MM.1S (cell line): ENCODE results near the gene EFNA5.

Experiments
- DNase-seq: peaks from one replicate; pipeline ENCODE4 v3.0.0-alpha.2; 2015
- H2AFZ ChIP-seq: fragments of 300-600 bp; sonication (generic); 2 replicates; pipeline ENCODE4 v1.6.0; 2016; ENCODE audit warnings: antibody characterized with exemption, low read length
- H3F3A ChIP-seq: fragments of 300-600 bp; sonication (generic); 2 replicates; pipeline ENCODE4 v1.6.1; 2016; ENCODE audit warnings: mild to moderate bottlenecking, antibody characterized with exemption, low read length, moderate library complexity, mixed read lengths; ENCODE audit not compliant: insufficient read depth
- H3K27ac ChIP-seq: fragments of 300-600 bp; sonication (generic); 2 replicates; pipeline ENCODE4 v1.5.1; 2016; ENCODE audit warnings: mild to moderate bottlenecking, low read length
- H3K27me3 ChIP-seq: fragments of 300-600 bp; sonication (generic); replicated peaks from 2 replicates; pipeline ENCODE4 v1.6.0; 2016; ENCODE audit warnings: low read length; ENCODE audit not compliant: insufficient read depth
- H3K36me3 ChIP-seq: fragments of 300-600 bp; sonication (generic); replicated peaks from 2 replicates; pipeline ENCODE4 v1.6.1; 2016; ENCODE audit warnings: mild to moderate bottlenecking, low read length, mixed read lengths; ENCODE audit not compliant: insufficient read depth
- H3K4me1 ChIP-seq: fragments of 300-600 bp; sonication (generic); 2 replicates; pipeline ENCODE4 v1.6.1; 2016; ENCODE audit warnings: low read length, mixed read lengths
- H3K4me2 ChIP-seq: fragments of 300-600 bp; sonication (generic); 2 replicates; pipeline ENCODE4 v1.6.0; 2016; ENCODE audit warnings: low read depth, low read length
- H3K4me3 ChIP-seq: fragments of 300-600 bp; sonication (generic); 2 replicates; pipeline ENCODE4 v1.5.1; 2016; ENCODE audit warnings: low read length, mixed read lengths
- H3K79me2 ChIP-seq: fragments of 300-600 bp; sonication (generic); 2 replicates; pipeline ENCODE4 v1.6.1; 2016; ENCODE audit warnings: mixed run types, low read length, mixed read lengths
- H3K9ac ChIP-seq: fragments of 300-600 bp; sonication (generic); 2 replicates; pipeline ENCODE4 v1.6.1; 2016; ENCODE audit warnings: low read length, mixed read lengths
- H3K9me2 ChIP-seq: fragments of 300-600 bp; sonication (generic); replicated peaks from 2 replicates; pipeline ENCODE4 v1.6.1; 2016; ENCODE audit warnings: mild to moderate bottlenecking, low read length, mixed read lengths; ENCODE audit not compliant: insufficient read depth
- H3K9me3 ChIP-seq: fragments of 300-600 bp; sonication (generic); replicated peaks from 2 replicates; pipeline ENCODE4 v1.6.1; 2016; ENCODE audit warnings: mild to moderate bottlenecking, low read length, mixed read lengths; ENCODE audit not compliant: insufficient read depth
- H4K20me1 ChIP-seq: fragments of 300-600 bp; sonication (generic); 2 replicates; pipeline ENCODE4 v1.6.1; 2016; ENCODE audit warnings: mild to moderate bottlenecking, low read length, moderate library complexity, mixed read lengths; ENCODE audit not compliant: insufficient read depth
- CTCF ChIP-seq: fragments of 300-600 bp; sonication (generic); IDR thresholded peaks from 2 replicates; pipeline ENCODE4 v1.5.1; 2016; ENCODE audit warnings: antibody characterized with exemption, low read length, mixed read lengths
- EZH2 ChIP-seq: fragments of 300-600 bp; sonication (generic); optimal IDR thresholded peaks from 2 replicates; pipeline ENCODE3; 2017; ENCODE audit warnings: low read depth, mild to moderate bottlenecking, antibody characterized with exemption, low read length, mixed read lengths
- EZH2phosphoT487 ChIP-seq: fragments of 300-600 bp; sonication (generic); IDR thresholded peaks from 2 replicates; pipeline ENCODE4 v1.6.1; 2018; ENCODE audit warnings: antibody characterized with exemption, low read length

The EFNA5 gene

GRCh38 chr5:107700481-107700880 lies 29.7 kb upstream of the EFNA5 start:
- H3F3A ChIP-seq: no peaks in the 10 kb centered on the region
- no peak overlapping the region for H2AFZ ChIP-seq
- no peaks in the 10 kb centered on the region for H3K9me3 ChIP-seq
- H3K36me3 ChIP-seq: no peaks in the 10 kb centered on the region
- H3K27ac ChIP-seq: no peak overlapping the region
- H3K79me2 ChIP-seq: no peaks in the 10 kb centered on the region
- H4K20me1 ChIP-seq: no peaks in the 10 kb centered on the region
- TF ChIP-seq EZH2: no peak
- TF ChIP-seq CTCF: no peak
- no peak for TF ChIP-seq EZH2phosphoT487
- H3K27me3 ChIP-seq: no peaks in the 10 kb centered on the region
- no peaks in the 10 kb centered on the region for H3K9me2 ChIP-seq
- no peak for DNase-seq
- H3K9ac ChIP-seq: no peak overlapping the region
- H3K4me3 ChIP-seq: no peak overlapping the region
- no peaks in the 10 kb centered on the region for H3K4me1 ChIP-seq
- H3K4me2 ChIP-seq: no peak overlapping the region

- Histone ChIP-seq H3K27me3 (no peaks in the 10 kb centered on the region), H3K9ac (no peak overlapping the region), H3F3A (no peaks in the 10 kb centered on the region), H3K4me3 (no peak overlapping the region), H3K4me2 (no peak overlapping the region), H3K9me2 (no peaks in the 10 kb centered on the region), H3K79me2 (no peaks in the 10 kb centered on the region), H3K27ac (no peak overlapping the region), H4K20me1 (no peaks in the 10 kb centered on the region), H3K4me1 (no peaks in the 10 kb centered on the region), H3K36me3 (no peaks in the 10 kb centered on the region), H2AFZ (no peak overlapping the region), H3K9me3 (no peaks in the 10 kb centered on the region)
- TF ChIP-seq CTCF (no peak), EZH2phosphoT487 (no peak), EZH2 (no peak)
- DNase-seq: no peak
Observed at GRCh38 chr5:107699425-107699824, 28.7 kb upstream of the EFNA5 start.

GRCh38 chr5:107698286-107698685 lies 27.5 kb upstream of the EFNA5 start:
- Histone ChIP-seq H3K9ac (no peak overlapping the region), H3K4me1 (no peaks in the 10 kb centered on the region), H3K79me2 (no peaks in the 10 kb centered on the region), H3F3A (no peaks in the 10 kb centered on the region), H3K9me3 (no peaks in the 10 kb centered on the region), H3K36me3 (no peaks in the 10 kb centered on the region), H2AFZ (no peak overlapping the region), H4K20me1 (no peaks in the 10 kb centered on the region), H3K4me3 (no peak overlapping the region), H3K4me2 (no peak overlapping the region), H3K9me2 (no peaks in the 10 kb centered on the region), H3K27me3 (no peaks in the 10 kb centered on the region), H3K27ac (no peak overlapping the region)
- TF ChIP-seq CTCF (no peak), EZH2 (no peak), EZH2phosphoT487 (no peak)
- no peak for DNase-seq
